ENCODE results near the gene TESK2.
A peak's percentile ranks its signal among the peaks of the same experiment; 100 is the strongest.
"Not testable (repeated sequence)": the region's sequence is repeated elsewhere in the genome, so short reads cannot be mapped to it uniquely, and the experiment has no call there.

TESK2 gene

GRCh38 chr1:45510036-45510971 lies 19.3 kb upstream of the TESK2 start:
- no peak for DNase-seq

GRCh38 chr1:45508295-45509151 lies 17.6 kb upstream of the TESK2 start:
- no peak for DNase-seq

GRCh38 chr1:45507893-45508292 lies 16.9 kb upstream of the TESK2 start:
- DNase-seq = no peak

- DNase-seq = no peak
These were observed 16.2 kb upstream of the TESK2 start for GRCh38 chr1:45507195-45507594.

GRCh38 chr1:45503462-45504360 lies 12.7 kb upstream of the TESK2 start:
- DNase-seq = no peak

GRCh38 chr1:45501505-45501859 lies 10.5 kb upstream of the TESK2 start:
- DNase-seq = no peak

DNA sequence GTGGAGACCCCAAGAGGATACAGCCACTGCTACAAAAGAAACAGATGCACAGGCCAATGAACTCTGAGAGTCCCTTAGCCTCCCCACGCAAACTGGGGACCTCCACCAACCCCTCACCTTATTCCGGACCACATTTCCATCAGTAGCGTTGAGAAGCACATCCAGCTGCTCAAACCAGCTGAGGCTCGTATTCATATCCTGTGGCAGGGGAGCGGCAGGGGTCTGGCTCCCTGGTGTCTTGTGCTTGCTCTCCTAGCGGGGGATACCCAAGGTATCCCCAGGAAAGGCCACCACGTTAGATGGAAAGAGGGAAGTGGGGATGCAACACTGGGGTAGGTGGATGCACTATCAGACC lies 8.4 kb upstream of the TESK2 start:
- DNase-seq = peak in 2 of 6 experiments; percentile 25 to 36

- DNase-seq = no peak
These were observed 7.3 kb upstream of the TESK2 start for GRCh38 chr1:45498279-45498678.

DNA sequence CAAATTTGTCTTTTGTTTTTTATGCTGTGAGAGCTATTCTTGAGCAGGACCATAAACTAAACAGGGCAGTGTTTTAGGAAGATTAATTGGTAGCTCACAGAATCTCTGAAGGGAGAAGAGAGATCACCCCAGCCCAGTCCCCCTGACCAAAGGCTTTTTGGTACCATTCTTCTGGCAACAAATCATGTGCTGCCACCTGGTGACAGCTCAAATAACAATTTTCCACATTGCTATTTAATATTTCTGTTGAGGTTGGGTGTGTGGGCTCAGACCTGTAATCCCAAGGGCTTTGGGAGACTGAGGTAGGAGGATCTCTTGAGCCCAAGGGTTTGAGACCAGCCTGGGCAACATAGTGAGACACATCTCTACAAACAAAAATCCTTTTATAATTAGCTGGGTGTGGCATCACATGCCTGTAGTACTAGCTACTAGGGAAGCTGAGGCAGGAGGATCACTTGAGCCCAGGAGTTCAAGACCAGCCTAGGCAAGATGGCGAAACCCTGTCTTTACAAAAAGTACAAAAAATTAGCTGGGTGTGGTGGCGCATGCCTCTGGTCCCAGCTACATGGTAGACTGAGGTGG lies 2.2 kb upstream of the TESK2 start:
- peak; percentile 7 to 59 (median 24) for DNase-seq

DNA sequence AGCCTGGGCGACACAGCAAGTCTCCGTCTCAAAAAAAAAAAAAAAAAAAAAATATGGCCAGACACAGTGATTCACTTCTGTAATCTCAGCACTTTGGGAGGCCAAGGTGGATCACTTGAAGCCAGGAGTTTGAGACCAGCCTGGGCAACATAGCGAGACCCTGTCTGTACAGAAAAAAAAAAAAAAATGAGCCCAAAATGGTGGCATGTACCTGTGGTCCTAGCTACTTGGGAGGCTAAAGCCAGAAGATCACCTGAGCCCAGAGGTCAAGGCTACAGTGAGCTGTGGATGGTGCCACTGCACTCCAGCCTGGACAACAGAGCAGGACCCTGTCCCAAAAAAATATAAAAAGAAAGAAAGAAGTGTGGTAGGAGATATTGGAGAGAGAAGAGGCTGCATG lies 1.7 kb upstream of the TESK2 start:
- DNase-seq = no peak

DNA sequence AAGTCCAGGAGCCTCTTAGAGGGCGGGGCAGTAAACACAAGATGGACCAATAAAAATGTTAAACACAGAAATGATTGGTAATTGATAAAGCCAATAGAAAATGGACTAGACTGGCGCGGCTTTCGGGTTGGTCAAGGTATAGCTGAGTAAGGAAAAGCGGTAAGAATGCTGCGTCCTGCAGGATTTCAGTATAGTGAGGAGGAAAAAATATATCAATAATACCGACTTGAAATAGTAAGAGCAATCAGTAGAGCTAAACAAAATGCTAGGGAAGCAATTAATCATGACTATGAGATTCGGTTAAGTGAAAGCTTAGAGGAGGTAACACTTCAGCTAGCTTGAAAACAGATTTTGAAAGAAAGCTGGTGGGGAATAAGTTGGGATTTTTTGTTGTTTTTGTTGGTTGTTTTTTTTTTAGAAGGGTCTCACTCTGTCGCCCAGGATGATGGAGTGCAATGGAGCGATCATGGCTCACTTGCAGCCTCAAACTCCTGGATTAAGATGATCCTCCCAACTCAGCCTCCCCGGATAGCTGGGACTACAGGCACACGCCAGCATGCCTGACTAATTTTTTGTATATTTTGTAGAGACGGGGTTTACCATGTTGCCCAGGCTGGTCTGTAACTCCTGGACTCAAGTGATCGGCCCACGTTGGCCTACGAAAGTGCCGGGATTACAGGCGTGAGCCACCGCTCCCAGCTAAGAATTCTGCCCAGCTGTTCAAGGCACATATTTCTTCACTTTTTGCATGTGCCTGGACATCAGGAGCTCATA lies 711 bp upstream of the TESK2 start:
- no peak for DNase-seq

- DNase-seq = peak in 1 of 6 experiments; percentile 51
These were observed 790 bp downstream of the TESK2 start for GRCh38 chr1:45490121-45490625.

- not testable (repeated sequence) for DNase-seq
These were observed 1.6 kb downstream of the TESK2 start for GRCh38 chr1:45489379-45489778.

GRCh38 chr1:45488666-45489377 lies 2.1 kb downstream of the TESK2 start:
- DNase-seq = no peak

GRCh38 chr1:45485949-45486348 lies 5.0 kb downstream of the TESK2 start:
- DNase-seq = no peak

- no peak for DNase-seq
These were observed 11.8 kb downstream of the TESK2 start for GRCh38 chr1:45479039-45479748.

- no peak for DNase-seq
These were observed 12.7 kb downstream of the TESK2 start for GRCh38 chr1:45478121-45478814.

DNA sequence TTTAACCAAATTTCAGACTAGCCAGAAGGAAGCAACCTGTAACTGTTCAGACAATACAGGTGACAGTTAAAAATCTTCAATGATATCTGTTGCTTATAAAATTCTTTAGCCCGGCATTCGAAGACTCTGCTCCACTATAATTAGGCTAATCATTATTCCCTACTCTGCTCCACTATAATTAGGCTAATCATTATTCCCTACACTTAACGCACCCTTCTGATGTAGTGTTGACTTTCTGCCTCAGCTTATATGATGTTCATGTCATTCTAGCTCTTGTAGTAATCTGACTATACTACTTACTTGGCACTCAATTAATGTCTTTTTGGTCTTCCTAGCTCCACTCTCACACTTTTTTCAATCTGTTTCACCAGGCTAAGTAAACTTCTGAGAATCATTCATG lies 13.3 kb downstream of the TESK2 start:
- no peak for DNase-seq

DNA sequence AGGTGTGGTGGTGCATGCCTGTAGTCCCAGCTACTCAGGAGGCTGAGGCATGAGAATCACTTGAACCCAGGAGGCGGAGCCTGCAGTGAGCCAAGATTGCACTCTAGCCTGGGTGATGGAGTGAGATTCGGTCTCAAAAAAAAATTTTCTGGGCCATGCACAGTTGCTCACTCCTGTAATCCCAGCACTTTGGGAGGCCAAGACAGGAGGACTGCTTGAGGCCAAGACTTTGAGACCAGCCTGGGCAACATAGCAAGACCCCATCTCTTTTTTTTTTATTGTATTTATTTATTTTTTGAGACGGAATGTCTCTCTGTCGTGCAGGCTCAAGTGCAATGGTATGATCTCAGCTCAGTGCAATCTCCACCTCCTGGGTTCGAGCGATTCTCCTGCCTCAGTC lies 16.8 kb downstream of the TESK2 start:
- not testable (repeated sequence) for DNase-seq
